Neural cell (in vitro differentiated cells): ENCODE data around the gene SVOP. TPM values are rescaled to one million over a fixed set of nuclear protein-coding genes. Genes with fewer than 3 reads are reported as not detected.

Source experiments
- H2AFZ ChIP-seq: fragments of 200-600, 300-800 bp; sonication (generic), shearing (Covaris generic); 2 replicates; pipeline ENCODE4 v1.6.0; 2014; ENCODE audit warnings: low read depth, mild to moderate bottlenecking, antibody characterized with exemption, low read length, moderate library complexity
- H3F3A ChIP-seq: fragments of 200-600 bp; shearing (Covaris generic); 2 replicates; pipeline ENCODE4 v1.6.1; 2016; ENCODE audit warnings: mild to moderate bottlenecking, moderate library complexity, mixed read lengths, antibody characterized with exemption, low read length; ENCODE audit not compliant: insufficient read depth, poor library complexity, severe bottlenecking
- H3K27ac ChIP-seq: fragments of 200-600, 300-800 bp; sonication (generic), shearing (Covaris generic); 2 replicates; pipeline ENCODE4 v1.5.1; 2014; ENCODE audit warnings: mild to moderate bottlenecking, low read length, moderate library complexity
- H3K27me3 ChIP-seq: fragments of 300-800, 200-600 bp; sonication (generic), shearing (Covaris generic); 2 replicates; pipeline ENCODE4 v1.6.0; 2014; ENCODE audit warnings: mild to moderate bottlenecking, low read depth, low read length, moderate library complexity; ENCODE audit not compliant: insufficient read depth
- H3K36me3 ChIP-seq: fragments of 300-800, 200-600 bp; sonication (generic), shearing (Covaris generic); 2 replicates; pipeline ENCODE4 v1.5.1; 2014; ENCODE audit warnings: mild to moderate bottlenecking, antibody characterized with exemption, low read length, moderate library complexity; ENCODE audit not compliant: insufficient read depth
- H3K4me2 ChIP-seq: fragments of 300-800, 200-600 bp; sonication (generic), shearing (Covaris generic); 2 replicates; pipeline ENCODE4 v1.6.0; 2014; ENCODE audit warnings: mild to moderate bottlenecking, low read length
- H3K4me3 ChIP-seq: fragments of 300-800, 200-600 bp; sonication (generic), shearing (Covaris generic); 2 replicates; pipeline ENCODE4 v1.5.1; 2014; ENCODE audit warnings: mild to moderate bottlenecking, low read length, moderate library complexity
- H3K79me2 ChIP-seq: fragments of 200-600 bp; shearing (Covaris generic); replicated peaks from 2 replicates; pipeline ENCODE4 v1.6.0; 2014; ENCODE audit warnings: mild to moderate bottlenecking, low read length, moderate library complexity; ENCODE audit not compliant: insufficient read depth
- H3K9ac ChIP-seq: fragments of 300-800, 200-600 bp; sonication (generic), shearing (Covaris generic); 2 replicates; pipeline ENCODE4 v1.6.1; 2016; ENCODE audit warnings: mild to moderate bottlenecking, low read length, mixed read lengths
- H3K9me2 ChIP-seq: fragments of 200-600 bp; shearing (Covaris generic); 2 replicates; pipeline ENCODE4 v1.6.1; 2016; ENCODE audit warnings: mild to moderate bottlenecking, low read length, mixed read lengths; ENCODE audit not compliant: insufficient read depth
- H3K9me3 ChIP-seq: fragments of 200-600, 300-800 bp; sonication (generic), shearing (Covaris generic); 2 replicates; pipeline ENCODE4 v1.6.1; 2016; ENCODE audit warnings: mild to moderate bottlenecking, mixed run types, low read length, moderate library complexity, mixed read lengths
- H4K20me1 ChIP-seq: fragments of 200-600 bp; shearing (Covaris generic); 2 replicates; pipeline ENCODE4 v1.6.1; 2016; ENCODE audit warnings: mild to moderate bottlenecking, mixed run types; ENCODE audit not compliant: insufficient read depth
- EP300 ChIP-seq: fragments of 450-650 bp; conservative IDR thresholded peaks from 2 replicates; pipeline ENCODE4 v1.6.1; 2014; ENCODE audit warnings: antibody characterized with exemption, mild to moderate bottlenecking, moderate library complexity; ENCODE audit not compliant: poor library complexity, severe bottlenecking
- EZH2 ChIP-seq: fragments of 200-600, 300-800 bp; shearing (Covaris generic), sonication (generic); IDR thresholded peaks from 2 replicates; pipeline ENCODE4 v1.6.1; 2014; ENCODE audit warnings: antibody characterized with exemption, low read length, borderline replicate concordance, mild to moderate bottlenecking; ENCODE audit not compliant: insufficient read depth, poor library complexity, severe bottlenecking
- MXI1 ChIP-seq: fragments of 450-650 bp; conservative IDR thresholded peaks from 2 replicates; pipeline ENCODE4 v1.6.1; 2014; ENCODE audit warnings: antibody characterized with exemption, mild to moderate bottlenecking; ENCODE audit not compliant: poor library complexity, severe bottlenecking
- POLR2AphosphoS5 ChIP-seq: IDR thresholded peaks from 2 replicates; pipeline ENCODE4 v1.6.1; 2012
- RAD21 ChIP-seq: fragments of 450-650 bp; conservative IDR thresholded peaks from 2 replicates; pipeline ENCODE4 v1.6.1; 2014; ENCODE audit warnings: antibody characterized with exemption, mild to moderate bottlenecking, moderate library complexity
- SMC3 ChIP-seq: fragments of 450-650 bp; conservative IDR thresholded peaks from 2 replicates; pipeline ENCODE4 v1.6.1; 2014; ENCODE audit warnings: antibody characterized with exemption, mild to moderate bottlenecking, moderate library complexity; ENCODE audit not compliant: poor library complexity
- TAF1 ChIP-seq: IDR thresholded peaks from 2 replicates; pipeline ENCODE4 v1.6.1; 2012; ENCODE audit warnings: low read depth
- polyA plus RNA-seq: library from polyadenylated mRNA; depleted of rRNA; stranded (reverse); fragments of >200 nt; gene quantifications from 2 replicates; pipeline ENCODE4 v1.2.3, GENCODE V29; 2014
- TF ChIP-seq, protein P1 (sequence below): IDR thresholded peaks from 2 replicates; pipeline ENCODE4 v1.6.1; 2012; ENCODE audit warnings: borderline replicate concordance
- TF ChIP-seq, protein P2 (sequence below): fragments of 450-650 bp; IDR thresholded peaks from 2 replicates; pipeline ENCODE4 v1.5.1; 2014; ENCODE audit warnings: antibody characterized with exemption, mild to moderate bottlenecking, moderate library complexity; ENCODE audit not compliant: poor library complexity, severe bottlenecking

SVOP gene
- polyA plus RNA-seq, 1 donor from 2014 or later = 41.3 TPM

- Histone ChIP-seq H3K27me3 (no peaks in the 10 kb centered on the region), H3F3A (no peaks in the 10 kb centered on the region), H3K27ac (no peak overlapping the region), H3K9me2 (no peaks in the 10 kb centered on the region), H3K4me2 (no peak overlapping the region), H3K36me3 (peaks cover 10% of the 10 kb centered on the region), H3K9me3 (no peaks in the 10 kb centered on the region), H4K20me1 (no peaks in the 10 kb centered on the region), H3K9ac (no peak overlapping the region), H3K79me2 (no peaks in the 10 kb centered on the region), H2AFZ (no peak overlapping the region), H3K4me3 (no peak overlapping the region)
- TF ChIP-seq SMC3 = no peak
- TF ChIP-seq EZH2 = no peak
- TF ChIP-seq POLR2AphosphoS5 = no peak
- TF ChIP-seq, protein P1, sequence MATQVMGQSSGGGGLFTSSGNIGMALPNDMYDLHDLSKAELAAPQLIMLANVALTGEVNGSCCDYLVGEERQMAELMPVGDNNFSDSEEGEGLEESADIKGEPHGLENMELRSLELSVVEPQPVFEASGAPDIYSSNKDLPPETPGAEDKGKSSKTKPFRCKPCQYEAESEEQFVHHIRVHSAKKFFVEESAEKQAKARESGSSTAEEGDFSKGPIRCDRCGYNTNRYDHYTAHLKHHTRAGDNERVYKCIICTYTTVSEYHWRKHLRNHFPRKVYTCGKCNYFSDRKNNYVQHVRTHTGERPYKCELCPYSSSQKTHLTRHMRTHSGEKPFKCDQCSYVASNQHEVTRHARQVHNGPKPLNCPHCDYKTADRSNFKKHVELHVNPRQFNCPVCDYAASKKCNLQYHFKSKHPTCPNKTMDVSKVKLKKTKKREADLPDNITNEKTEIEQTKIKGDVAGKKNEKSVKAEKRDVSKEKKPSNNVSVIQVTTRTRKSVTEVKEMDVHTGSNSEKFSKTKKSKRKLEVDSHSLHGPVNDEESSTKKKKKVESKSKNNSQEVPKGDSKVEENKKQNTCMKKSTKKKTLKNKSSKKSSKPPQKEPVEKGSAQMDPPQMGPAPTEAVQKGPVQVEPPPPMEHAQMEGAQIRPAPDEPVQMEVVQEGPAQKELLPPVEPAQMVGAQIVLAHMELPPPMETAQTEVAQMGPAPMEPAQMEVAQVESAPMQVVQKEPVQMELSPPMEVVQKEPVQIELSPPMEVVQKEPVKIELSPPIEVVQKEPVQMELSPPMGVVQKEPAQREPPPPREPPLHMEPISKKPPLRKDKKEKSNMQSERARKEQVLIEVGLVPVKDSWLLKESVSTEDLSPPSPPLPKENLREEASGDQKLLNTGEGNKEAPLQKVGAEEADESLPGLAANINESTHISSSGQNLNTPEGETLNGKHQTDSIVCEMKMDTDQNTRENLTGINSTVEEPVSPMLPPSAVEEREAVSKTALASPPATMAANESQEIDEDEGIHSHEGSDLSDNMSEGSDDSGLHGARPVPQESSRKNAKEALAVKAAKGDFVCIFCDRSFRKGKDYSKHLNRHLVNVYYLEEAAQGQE = no peak
- TF ChIP-seq TAF1 = no peak
- TF ChIP-seq, protein P2, sequence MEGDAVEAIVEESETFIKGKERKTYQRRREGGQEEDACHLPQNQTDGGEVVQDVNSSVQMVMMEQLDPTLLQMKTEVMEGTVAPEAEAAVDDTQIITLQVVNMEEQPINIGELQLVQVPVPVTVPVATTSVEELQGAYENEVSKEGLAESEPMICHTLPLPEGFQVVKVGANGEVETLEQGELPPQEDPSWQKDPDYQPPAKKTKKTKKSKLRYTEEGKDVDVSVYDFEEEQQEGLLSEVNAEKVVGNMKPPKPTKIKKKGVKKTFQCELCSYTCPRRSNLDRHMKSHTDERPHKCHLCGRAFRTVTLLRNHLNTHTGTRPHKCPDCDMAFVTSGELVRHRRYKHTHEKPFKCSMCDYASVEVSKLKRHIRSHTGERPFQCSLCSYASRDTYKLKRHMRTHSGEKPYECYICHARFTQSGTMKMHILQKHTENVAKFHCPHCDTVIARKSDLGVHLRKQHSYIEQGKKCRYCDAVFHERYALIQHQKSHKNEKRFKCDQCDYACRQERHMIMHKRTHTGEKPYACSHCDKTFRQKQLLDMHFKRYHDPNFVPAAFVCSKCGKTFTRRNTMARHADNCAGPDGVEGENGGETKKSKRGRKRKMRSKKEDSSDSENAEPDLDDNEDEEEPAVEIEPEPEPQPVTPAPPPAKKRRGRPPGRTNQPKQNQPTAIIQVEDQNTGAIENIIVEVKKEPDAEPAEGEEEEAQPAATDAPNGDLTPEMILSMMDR = no peak
- TF ChIP-seq MXI1 = no peak
- no peak for TF ChIP-seq EP300
- TF ChIP-seq RAD21 = no peak
Observed at GRCh38 chr12:108910336-108910735, 110.5 kb downstream of the SVOP start.

GRCh38 chr12:108907839-108908351 is 113.0 kb downstream of the SVOP start:
- no peak overlapping the region for H3K4me3 ChIP-seq
- H3K4me2 ChIP-seq = no peak overlapping the region
- H3K27ac ChIP-seq = no peak overlapping the region
- H3K36me3 ChIP-seq = peaks cover 10% of the 10 kb centered on the region
- no peaks in the 10 kb centered on the region for H3K79me2 ChIP-seq
- no peaks in the 10 kb centered on the region for H4K20me1 ChIP-seq
- no peaks in the 10 kb centered on the region for H3K9me3 ChIP-seq
- H3K9me2 ChIP-seq = no peaks in the 10 kb centered on the region
- no peak overlapping the region for H2AFZ ChIP-seq
- no peak overlapping the region for H3K9ac ChIP-seq
- no peaks in the 10 kb centered on the region for H3K27me3 ChIP-seq
- no peaks in the 10 kb centered on the region for H3F3A ChIP-seq
- no peak for TF ChIP-seq MXI1
- no peak for TF ChIP-seq EZH2

DNA sequence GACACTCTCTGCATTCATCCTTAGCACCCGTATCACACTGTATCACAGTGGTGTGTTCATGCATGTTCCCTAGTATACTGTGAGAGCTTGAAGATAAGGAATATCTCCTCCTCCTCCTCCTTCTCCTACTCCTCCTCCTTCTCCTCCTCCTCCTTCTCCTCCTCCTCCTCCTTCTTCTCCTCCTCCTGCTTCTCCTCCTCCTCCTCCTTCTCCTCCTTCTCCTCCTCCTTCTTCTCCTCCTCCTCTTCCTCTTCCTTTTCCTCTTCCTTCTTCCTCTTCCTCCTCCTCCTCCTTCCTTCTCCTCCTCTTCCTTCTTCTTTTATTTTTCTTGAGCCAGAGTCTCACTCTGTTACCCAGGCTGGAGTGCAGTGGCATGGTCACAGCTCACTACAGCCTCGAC is 113.9 kb downstream of the SVOP start:
- no peaks in the 10 kb centered on the region for H4K20me1 ChIP-seq
- no peaks in the 10 kb centered on the region for H3K9me3 ChIP-seq
- no peak overlapping the region for H3K4me2 ChIP-seq
- H3K9me2 ChIP-seq = no peaks in the 10 kb centered on the region
- no peaks in the 10 kb centered on the region for H3F3A ChIP-seq
- TF ChIP-seq, protein P2 = no peak
- no peak for TF ChIP-seq POLR2AphosphoS5
- no peak for TF ChIP-seq RAD21
- TF ChIP-seq EP300 = no peak
- no peak for TF ChIP-seq SMC3
- no peak for TF ChIP-seq TAF1
- no peak for TF ChIP-seq EZH2
- no peak overlapping the region for H3K9ac ChIP-seq
- H2AFZ ChIP-seq = no peak overlapping the region
- H3K27ac ChIP-seq = no peak overlapping the region
- peaks cover 1% of the 10 kb centered on the region for H3K36me3 ChIP-seq
- no peak overlapping the region for H3K4me3 ChIP-seq
- no peaks in the 10 kb centered on the region for H3K79me2 ChIP-seq
- no peaks in the 10 kb centered on the region for H3K27me3 ChIP-seq
